Frontal cortex (tissue), 4 donors: Measurements from ENCODE around the gene PPM1F. TPM values are rescaled to one million over a fixed set of nuclear protein-coding genes. Genes with fewer than 3 reads are reported as not detected.
A peak's percentile ranks its signal among the peaks of the same experiment; 100 is the strongest.
"Not testable (repeated sequence)": the region's sequence is repeated elsewhere in the genome, so short reads cannot be mapped to it uniquely, and the experiment has no call there.

ENCODE experiments used
- DNase-seq, 2 donors: peaks; one replicate each; pipeline ENCODE4 v3.0.0; 2012; ENCODE audit warnings: low spot score in 2 of 2
- FAIRE-seq: peaks from 2 replicates; lab custom pipeline; 2012; peaks lifted over from hg19 to GRCh38; lab: Jason Lieb, UNC
- total RNA-seq: library from RNA; depleted of rRNA; stranded (reverse); fragments of >200 nt; gene quantifications from one replicate; pipeline ENCODE4 v1.2.3, GENCODE V29; 2014
- donor health status: control.
- donor health status: control.
- donor health status: control.

Gene PPM1F
- total RNA-seq, 1 donor from 2014 or later: 19.2 TPM

DNA sequence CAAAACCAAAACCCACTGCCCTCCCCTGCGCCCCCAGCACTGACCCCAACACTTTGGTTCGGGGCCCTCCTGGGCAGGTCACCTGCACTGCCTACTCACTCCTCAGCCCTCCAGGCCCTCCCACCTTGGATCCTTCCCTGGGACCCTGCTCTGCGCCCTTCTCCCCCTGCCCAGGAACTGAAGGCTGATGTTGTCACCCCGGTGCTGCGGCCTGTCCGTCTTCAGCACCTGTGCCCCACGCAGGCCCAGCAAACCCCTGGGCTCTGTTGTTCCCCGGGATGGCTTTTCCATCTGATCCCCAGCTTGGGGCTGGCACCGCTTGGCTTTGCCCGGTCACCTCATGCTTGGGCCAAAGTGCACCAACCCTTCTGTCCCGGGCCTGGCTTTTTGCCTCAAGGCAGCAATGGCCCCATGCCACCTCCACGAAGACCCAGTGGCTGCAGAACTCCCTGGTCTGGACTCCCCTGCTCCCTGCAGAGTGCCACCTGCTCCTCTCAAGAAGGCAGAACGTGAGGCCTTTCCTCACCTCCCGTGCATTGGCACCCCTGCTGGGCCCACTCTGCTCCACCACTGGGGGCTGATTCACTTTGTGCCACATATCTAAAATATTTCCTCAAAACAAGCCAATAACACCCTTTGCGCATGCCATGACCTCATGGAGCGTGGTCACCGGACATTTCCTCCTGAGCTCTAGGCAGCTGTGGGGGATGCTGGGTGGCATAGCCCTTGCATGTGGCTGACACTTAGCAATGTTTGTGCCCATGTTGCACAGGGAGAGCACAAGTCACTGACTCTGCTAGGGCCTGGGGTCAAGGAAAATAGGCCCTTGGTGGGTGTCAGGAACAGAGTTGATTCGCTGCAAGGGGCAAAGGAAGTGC lies 8.8 kb downstream of the PPM1F start:
- DNase-seq (no peak), FAIRE-seq (no peak)

DNA sequence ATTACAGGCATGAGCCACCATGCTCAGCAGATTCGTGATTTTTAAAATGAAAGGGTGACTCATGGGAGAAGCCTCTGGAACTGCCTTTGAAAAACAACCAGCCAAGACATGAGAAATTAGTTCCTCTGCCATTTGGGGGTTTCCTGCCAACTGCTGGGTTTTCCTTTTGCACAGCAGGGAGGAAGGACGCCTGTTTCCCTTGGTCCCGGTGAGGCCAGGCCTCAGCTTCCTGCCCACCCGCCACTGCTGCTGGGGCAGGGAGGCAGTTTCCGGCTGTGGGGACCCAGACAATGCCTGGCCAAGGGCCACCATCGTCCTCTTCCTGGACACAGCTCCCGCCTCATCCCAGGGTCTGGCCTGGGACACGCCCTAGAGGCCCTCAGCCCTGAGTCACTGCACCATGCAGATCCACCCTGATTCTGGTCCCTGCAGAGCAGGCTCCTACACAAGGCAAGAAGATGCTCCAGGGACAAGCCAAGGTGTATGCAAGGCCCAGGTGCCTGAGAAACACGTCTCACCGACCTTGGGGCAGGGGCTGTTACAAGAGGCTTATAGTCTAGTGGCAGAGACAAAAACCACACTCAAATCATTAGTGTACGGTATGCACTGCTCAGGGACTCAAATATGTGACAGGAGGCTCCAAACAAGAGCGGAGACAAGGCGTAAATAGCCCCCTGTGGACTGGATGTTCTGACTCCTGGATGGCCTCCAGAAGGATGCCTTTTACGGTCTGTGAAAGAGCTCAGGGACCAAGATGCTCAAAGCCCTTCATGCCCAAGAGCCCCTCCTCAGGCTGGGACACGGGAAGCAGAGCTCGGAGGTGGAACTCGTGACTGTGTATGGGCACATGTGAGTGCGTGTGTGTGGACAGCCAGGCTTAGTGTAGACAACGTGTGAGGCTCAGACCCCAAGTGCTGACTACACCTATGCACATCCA lies 10.0 kb downstream of the PPM1F start:
- FAIRE-seq (no peak), DNase-seq (peak in 1 of 2 donors; percentile 47)

DNA sequence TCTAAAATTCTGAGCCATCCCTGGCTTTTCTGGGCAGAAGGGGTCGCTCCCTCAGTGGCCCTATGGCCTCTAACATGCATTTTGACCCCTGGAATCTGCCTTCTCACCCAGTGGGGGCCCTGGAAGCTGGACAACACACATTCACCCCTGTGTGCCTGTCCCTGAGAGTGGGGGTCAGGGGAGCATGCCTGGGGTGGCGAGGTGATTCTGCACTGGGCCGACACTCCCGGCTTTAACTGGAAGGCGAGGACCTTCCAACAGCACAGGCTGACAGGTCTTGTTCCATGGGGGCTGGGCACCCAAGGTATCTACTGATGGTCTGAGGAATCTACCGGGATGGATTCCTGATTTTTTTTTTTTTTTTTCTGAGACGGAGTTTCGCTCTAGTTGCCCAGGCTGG lies 10.7 kb downstream of the PPM1F start:
- no peak for DNase-seq
- no peak for FAIRE-seq

DNA sequence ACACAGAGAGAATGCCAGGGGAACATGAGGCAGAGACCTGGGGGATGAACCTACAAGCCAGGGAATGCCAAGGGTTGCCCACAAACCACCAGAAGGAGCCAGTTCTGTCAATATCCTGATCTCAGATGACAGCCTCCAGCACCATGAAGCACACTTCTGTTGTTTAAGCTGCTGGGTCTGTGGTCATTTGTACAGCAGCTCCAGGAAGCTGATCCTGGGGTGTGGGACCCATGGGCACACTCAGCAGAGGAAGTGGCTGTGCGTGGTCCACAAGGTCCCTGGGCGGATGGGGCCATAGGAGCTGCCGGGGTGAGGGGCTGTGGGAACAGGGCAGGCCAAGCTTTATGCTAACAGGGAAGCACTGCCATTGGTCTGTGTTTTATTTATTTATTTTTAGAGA lies 12.1 kb downstream of the PPM1F start:
- no peak for FAIRE-seq
- no peak for DNase-seq

DNA sequence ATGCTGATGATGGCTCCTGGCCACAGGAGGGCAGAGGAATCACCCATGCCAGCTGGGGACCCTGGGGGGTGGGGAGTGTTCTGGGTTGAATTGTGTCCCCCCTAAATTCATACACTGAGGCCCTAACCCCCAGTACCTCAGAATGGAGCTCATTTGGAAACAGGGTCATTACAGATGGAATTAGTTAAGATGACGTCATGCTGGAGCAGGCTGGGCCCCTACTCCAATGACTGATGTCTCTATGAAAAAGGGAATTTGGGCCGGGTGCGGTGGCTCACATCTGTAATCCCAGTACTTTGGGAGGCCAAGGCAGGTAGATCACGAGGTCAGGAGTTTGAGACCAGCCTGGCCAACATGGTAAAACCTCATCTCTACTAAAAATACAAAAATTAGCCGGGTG lies 12.7 kb downstream of the PPM1F start:
- FAIRE-seq, DNase-seq: not testable (repeated sequence)

DNA sequence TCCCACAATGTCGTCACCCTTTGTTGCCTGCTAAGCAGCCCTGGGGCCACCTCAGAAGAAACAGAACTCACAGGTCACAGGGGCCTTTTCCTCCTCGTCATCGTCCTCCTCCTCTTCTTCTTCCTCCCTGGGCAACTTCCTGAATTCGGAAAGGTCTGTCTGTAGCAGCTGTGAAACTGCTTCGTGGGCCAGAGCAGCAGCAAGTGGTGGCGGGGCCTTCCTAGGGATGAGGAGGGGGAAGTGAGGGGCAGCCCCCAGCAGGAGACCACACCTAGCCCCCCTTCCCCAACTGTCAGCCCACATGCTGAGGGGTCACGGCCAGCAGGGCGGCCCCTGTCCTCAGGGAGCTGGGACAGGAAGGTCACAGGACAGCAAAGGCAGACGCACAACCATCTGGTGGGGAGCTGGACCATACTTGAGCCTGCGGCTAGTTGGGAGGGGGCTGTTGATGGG lies 13.2 kb downstream of the PPM1F start:
- no peak for DNase-seq
- FAIRE-seq: no peak

DNA sequence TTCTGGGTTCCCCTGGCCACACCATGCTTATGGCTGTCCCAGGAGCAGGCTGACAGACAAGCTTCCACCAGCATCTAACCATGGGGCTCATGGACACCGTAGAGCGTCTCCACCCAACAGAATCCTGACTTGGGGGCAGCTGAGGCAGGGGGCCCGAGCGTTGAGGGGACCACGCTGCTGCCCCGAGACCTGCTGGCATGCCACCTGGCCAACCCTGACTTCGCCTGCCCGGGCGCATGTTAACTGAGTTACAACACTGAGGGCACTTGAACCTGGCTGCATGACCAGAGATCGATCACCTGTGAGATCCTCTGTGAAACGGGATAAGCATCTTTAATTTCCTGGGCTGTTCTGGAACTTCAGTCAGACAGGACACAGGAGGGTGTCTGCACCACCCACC lies 13.7 kb downstream of the PPM1F start:
- FAIRE-seq (no peak), DNase-seq (no peak)

DNA sequence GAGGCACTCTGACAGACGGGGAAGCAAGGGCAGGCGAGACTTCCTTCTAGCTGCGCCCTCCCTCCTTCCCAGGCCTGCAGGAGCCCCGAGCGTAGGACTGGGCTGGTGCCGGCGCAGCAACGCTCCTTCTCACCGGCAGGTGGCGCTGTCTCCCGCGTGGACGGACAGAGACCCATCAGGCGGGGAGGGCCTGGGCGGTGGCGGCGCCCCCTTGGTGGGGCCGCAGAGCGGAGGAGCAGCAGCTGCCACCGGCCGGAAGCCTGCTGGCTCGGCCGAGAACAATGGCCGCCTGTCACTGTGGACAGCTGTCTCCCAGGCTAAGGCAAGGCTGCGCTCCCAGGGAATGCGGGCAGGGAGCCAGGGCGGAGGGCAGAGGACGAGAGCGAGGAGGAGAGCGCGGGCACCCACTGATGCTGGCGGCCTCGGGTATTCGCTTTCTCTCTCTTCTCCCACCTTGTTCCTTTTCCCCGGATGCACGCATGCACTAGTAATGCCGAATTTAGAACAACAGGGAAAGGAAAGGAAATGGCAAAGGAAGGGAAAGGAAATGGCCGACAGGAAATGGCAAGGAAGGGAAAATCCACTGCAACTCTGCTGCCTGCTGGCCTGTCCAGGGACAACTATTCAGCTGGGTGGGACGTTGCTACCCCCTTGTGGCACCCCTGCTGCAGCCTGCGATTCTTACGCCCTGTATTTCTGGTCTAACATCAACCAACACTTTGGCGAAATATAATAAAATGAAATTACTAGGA lies 14.4 kb downstream of the PPM1F start:
- DNase-seq (peak; percentile 86 to 90), FAIRE-seq (no peak)

DNA sequence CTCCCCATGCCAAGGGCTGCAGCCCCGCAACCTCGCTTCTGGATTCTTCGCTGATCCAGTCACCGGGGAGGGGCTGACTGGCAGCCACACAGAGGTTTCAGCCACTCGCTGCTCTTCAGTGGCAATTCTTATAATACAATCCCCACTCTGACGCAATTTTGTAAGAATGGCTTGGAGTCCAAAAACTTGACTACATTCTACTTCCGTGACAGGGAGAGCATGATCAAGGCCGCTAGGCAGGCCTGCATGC lies 14.9 kb downstream of the PPM1F start:
- FAIRE-seq (no peak), DNase-seq (no peak)

DNA sequence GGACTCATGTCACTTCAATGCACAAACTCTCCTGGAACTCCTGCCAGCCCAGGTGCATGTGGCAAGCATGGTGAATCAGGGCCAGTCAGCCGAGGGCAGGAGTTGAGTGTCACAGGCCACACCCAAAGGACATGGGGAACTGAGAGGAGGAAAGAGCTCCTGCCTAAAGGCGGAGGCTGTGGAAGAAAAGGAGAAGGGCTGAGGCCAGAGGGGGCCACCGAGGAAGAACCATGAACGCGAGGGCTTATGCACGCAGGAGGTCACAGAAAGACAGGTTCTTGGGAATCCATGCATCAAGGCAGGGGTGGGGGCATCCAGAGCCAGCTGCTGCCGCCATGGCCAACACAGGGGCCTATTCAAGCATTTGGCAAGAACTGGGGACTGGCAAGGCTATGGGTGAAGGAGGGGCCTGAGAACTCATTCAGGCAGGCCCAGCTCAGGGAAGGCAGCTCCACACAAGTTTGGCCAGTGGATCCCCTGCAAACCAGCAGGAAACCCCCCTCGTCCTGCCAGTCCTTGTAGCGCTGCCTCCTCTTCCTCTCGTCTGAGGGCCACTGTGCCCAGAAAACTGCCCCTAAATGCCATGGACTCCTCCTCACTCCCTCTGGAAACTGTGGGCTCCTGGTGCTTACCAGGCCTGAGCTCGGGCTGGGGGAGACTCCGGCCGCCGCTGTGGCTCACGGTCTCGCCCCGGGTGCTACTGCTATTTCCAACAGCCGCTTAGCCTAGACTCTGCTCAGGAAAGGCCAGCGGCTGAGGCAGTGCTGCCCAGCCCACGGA lies 15.4 kb downstream of the PPM1F start:
- no peak for FAIRE-seq
- peak in 1 of 2 donors; percentile 65 for DNase-seq

DNA sequence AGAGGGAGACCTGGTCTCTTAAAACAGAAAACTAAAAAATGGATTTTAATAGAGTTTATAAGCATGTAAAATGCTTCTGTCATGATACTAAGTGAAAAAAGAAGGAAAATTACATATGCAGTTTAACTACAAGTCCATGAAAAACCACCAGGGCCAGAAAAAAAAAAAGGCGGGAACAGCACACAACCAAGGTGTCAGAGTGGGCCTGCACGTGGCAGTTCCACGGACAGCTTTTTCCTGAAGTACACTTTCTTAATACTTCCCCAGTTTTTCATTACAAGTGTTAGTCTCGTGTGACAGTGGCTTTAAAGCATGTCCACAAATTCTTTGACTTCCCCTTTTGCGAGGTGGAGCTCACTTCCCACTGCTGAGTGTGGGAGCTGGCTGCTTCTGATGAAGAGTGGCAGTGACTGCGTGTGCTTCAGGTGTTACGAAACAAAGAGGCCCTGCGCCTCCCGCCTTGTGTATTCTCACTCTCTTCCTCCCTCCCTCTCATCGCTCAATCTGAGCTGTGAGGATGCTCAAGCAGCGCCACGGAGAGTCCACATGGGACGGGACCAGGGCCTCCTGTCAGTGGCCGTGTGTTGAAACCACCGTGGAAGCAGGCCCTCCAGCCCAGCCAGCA lies 16.4 kb downstream of the PPM1F start:
- no peak for DNase-seq
- no peak for FAIRE-seq

DNA sequence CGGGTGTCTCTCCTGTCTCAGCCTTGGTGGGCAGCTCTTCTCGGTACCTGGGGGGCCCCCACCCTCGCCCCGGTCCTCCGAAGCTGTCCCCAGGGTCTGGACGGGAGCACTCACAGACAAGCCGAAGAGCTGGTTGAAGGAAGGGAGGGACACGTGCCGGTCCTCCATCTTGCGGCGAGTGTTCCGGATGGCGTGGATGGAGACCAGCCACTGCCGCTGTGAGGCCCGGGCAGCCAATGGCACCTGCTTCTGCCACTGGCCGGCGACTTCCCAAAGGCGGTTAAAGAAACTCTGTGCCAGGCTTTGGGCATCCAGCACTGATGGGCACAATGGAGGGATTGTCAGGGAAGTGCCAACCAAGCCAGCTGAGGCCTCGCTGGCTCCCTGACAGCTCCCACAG lies 18.7 kb downstream of the PPM1F start:
- no peak for FAIRE-seq

DNA sequence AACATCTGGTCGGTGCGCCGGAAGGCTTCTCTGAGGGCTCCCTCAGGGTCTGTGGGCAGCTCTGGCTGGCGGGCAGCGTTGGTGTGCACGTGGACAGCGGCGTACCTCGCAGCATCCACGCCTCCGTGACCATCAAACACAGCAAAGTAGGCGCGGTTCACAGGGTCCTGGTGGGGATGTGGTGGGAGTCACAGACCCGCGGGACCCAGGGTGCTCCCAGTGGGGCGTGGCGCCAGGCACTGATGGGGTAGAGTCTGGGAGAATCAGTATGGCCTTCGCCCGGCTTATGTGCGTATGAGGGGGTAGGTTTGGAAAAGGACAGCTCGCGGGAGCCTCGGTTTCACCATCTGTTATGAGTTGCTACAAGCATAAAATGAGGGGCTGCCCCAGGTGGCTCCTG lies 19.2 kb downstream of the PPM1F start:
- no peak for FAIRE-seq
- no peak for DNase-seq

More for the DNA sequence above, 18.7 kb downstream of the PPM1F start:
- DNase-seq: peak in 1 of 2 donors; percentile 61

DNA sequence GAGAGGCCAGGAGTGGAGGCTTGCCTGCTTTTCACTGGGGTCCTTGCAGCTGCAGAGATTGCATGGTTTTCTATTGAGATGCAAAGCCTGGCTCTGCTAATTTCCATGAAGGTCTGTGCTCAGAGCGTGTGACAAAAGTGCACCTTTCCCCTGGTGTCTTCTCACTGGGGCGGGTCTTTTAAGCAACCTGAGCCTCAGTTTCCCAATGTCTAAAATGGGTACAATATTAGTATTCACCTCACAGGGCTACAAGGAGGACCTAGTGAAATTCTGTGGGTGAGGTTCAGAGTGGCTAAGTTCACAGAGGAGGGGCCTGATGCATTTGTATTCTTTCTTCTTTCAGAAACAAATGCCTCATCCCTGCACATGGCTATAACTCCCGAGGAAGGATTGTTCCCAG lies 20.3 kb downstream of the PPM1F start:
- FAIRE-seq (no peak), DNase-seq (no peak)

DNA sequence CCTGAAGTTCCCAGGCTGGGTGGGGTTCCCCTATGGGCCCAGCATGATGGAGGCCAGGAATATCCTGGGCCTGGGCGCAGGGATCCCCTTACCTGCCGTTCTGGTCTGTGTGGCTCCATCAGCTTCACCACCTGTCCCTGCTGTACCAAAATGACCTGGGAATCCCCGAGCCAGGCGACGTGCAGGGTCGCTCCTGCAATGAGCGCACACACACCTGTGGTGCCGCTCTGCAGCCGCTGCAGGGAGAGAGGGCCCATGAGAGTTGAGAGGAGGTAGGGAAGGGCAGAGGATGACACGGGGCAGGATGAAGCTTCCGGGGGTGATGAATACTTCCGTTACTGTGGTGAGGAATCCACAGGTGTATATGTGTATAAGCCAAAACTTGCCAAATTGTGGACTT lies 21.6 kb downstream of the PPM1F start:
- DNase-seq (no peak), FAIRE-seq (no peak)

DNA sequence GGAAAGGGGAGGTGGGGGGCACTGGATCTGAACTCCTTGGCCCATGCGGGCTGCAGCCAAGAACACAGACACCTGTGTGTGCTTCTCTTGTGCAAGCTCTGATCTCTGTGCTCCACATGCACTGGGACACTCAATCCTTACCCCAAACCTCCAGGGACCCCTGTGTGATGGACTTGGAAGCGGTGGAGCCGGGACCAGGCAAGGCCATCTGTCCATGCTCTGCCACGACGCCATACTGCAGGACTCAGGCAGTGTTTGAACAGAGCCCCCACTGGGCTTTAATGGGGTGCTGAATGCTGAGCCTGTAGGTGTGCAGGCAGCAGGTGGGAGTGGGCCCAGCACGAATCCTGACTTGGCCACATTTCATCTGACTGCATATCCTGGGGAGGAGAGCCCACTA lies 23.4 kb downstream of the PPM1F start:
- DNase-seq (no peak), FAIRE-seq (no peak)

DNA sequence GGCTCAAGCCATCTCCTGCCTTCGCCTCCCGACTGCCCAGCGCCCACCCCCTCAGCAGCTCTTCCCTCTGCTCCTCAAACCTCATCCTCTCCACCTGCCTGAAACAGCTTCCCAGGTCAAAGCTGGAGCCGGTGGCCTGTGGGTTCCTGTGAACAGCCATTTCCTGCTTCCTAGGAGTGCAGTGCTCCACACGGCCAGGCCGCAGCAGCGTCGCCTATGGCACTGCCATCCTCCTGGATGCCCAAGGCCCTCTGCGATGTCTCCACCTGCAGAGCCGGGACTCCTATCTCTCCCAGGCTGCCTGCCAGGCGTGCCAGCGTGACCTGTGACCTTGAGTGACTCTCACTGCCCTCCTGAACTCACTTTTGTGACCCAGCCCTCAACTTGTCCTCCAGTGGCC lies 24.6 kb downstream of the PPM1F start:
- DNase-seq (no peak), FAIRE-seq (no peak)

DNA sequence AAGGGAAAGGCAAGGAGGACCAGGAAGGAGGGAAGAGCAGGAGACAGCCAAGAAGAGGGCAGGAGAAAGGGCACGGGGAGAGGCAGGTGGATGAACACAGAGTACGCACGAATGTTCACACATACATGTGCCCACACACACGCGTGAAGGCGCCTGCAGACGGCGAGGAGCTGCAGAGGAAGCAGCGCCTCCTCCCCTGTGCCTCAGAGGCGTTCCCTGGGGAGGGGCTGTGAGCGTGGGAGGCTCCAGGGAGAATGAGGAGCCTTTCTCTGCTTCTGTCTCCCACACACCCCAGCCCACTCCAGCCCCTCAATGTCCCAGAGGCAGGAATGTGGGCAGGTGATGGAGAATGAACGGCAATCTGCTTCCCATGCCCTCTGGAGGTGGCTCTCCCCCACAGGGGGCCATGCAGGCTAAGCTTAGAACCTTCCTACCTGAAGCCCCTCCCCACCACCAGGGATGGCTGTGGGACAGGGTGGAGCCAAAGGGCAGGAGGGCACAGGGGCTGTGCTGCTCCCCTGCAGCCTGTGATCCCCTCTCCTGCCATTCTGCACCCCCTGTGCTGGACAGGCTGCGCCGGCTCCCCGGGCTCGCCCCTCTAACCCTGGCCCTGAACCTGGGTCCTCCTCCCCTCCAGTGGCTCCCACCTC lies 25.3 kb downstream of the PPM1F start:
- DNase-seq (peak in 1 of 2 donors; percentile 59), FAIRE-seq (no peak)

DNA sequence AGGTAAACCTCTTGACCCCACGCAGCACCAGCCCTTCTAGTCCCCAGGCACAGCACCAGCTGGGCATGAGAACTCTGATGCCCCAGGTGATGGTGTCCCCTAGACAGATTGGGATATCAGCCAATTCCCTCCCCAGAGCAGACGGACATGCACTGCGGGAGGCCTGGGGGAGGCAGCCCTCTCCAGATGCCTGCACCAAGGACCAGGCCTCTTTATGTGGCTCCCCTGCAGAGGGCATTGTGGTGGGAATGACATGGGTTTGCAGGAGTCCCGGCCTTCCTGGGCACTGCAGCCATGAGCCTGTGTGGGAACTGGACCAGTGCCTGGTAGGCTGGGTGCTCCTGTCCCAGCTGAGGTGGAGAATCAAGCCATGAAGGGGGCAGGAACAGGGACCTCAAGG lies 25.9 kb downstream of the PPM1F start:
- no peak for DNase-seq
- FAIRE-seq: no peak
